HepG2 (cell line): ENCODE results near the gene GRID1. TPM values are rescaled to one million over a fixed set of nuclear protein-coding genes. Genes with fewer than 3 reads are reported as not detected.

Experiments
- ATAC-seq: fragments of 200-7000 bp; cut with Tn5 transposase; 3 replicates; pipeline ENCODE4 v1.9.1; 2020; ENCODE audit warnings: mild to moderate bottlenecking, moderate library complexity
- BruUV-seq: library from RNA; stranded (reverse); fragments of 400-500 nt; replicated peaks from 2 replicates; lab custom pipeline; 2021; lab: Mats Ljungman, UMichigan
- CTCF ChIA-PET: fragments of 300-600 bp; formaldehyde crosslinking; extraction: SDS; loops from one replicate; lab custom pipeline; 2021; ENCODE audit warnings: low total read pairs, inconsistent platforms, low intra/inter-chr PET ratio; lab: Yijun Ruan, JAX
- POLR2A ChIA-PET: fragments of 350-600 bp; sonication (Branson Sonifier 250); formaldehyde crosslinking; loops from one replicate; lab custom pipeline; 2020; ENCODE audit warnings: antibody characterized with exemption, inconsistent platforms; lab: Yijun Ruan, JAX
- DNase-seq: peaks from one replicate; pipeline ENCODE4 v3.0.0-alpha.2; 2015; ENCODE audit warnings: low spot score
- FAIRE-seq: peaks from 3 replicates; lab custom pipeline; 2011; peaks lifted over from hg19 to GRCh38; lab: Jason Lieb, UNC
- H2AFZ ChIP-seq: one replicate; pipeline ENCODE4 v1.6.1; 2011; ENCODE audit warnings: low read length, inconsistent platforms
- H3K27ac ChIP-seq: fragments of 300-600 bp; 3 replicates; pipeline ENCODE4 v1.8.0; 2011; ENCODE audit warnings: mixed run types, mild to moderate bottlenecking, mixed read lengths, low read length, inconsistent platforms; ENCODE audit not compliant: insufficient read depth; ENCODE audit errors: extremely low read length
- H3K27me3 ChIP-seq, 2 experiments: fragments of 200-600 bp in 1 of 2; 2 replicates in 1 of 2; 3 replicates in 1 of 2; pipeline versions ENCODE4 v1.6.0 to v1.8.0; 2011; ENCODE audit warnings: low read length in 2 of 2, mild to moderate bottlenecking in 2 of 2, moderate library complexity in 2 of 2, inconsistent platforms in 1 of 2; ENCODE audit not compliant: insufficient read depth in 2 of 2, control insufficient read depth in 1 of 2
- H3K36me3 ChIP-seq, 2 experiments: fragments of 200-600 bp in 1 of 2; replicated peaks in 1 of 2; 2 replicates in 1 of 2; 3 replicates in 1 of 2; pipeline versions ENCODE4 v1.5.1 to v1.8.0; 2011; ENCODE audit warnings: low read length in 2 of 2, inconsistent platforms in 1 of 2; ENCODE audit not compliant: insufficient read depth in 2 of 2, control insufficient read depth in 1 of 2
- H3K4me1 ChIP-seq: 2 replicates; pipeline ENCODE4 v1.5.1; 2012; ENCODE audit warnings: low read length, inconsistent platforms; ENCODE audit not compliant: insufficient read depth
- H3K4me2 ChIP-seq: 2 replicates; pipeline ENCODE4 v1.6.0; 2011; ENCODE audit warnings: low read depth, low read length, inconsistent platforms
- H3K4me3 ChIP-seq, 3 experiments: fragments of 200-600 bp in 1 of 3; sonication (generic), shearing (Covaris generic) in 1 of 3; replicated peaks in 1 of 3; 2 replicates each; pipeline ENCODE4 v1.5.1; 2011 to 2016; ENCODE audit warnings: low read length in 3 of 3, inconsistent platforms in 2 of 3, low read depth in 2 of 3, mild to moderate bottlenecking in 2 of 3, control low read depth in 1 of 3, mixed read lengths in 1 of 3; ENCODE audit not compliant: insufficient read depth in 1 of 3
- H3K79me2 ChIP-seq: one replicate; pipeline ENCODE4 v1.6.1; 2011; ENCODE audit warnings: low read length, inconsistent platforms; ENCODE audit not compliant: insufficient read depth
- H3K9ac ChIP-seq: 2 replicates; pipeline ENCODE4 v1.6.0; 2011; ENCODE audit warnings: mild to moderate bottlenecking, low read depth, low read length, inconsistent platforms; ENCODE audit not compliant: insufficient read depth
- H3K9me3 ChIP-seq: 2 replicates; pipeline ENCODE4 v1.5.1; 2012; ENCODE audit warnings: mild to moderate bottlenecking, low read length
- H4K20me1 ChIP-seq: 2 replicates; pipeline ENCODE4 v1.6.0; 2011; ENCODE audit warnings: inconsistent platforms, mild to moderate bottlenecking, low read length, moderate library complexity; ENCODE audit not compliant: insufficient read depth
- KDM2A ChIP-seq: sonication (generic); formaldehyde crosslinking; IDR thresholded peaks from 2 replicates; pipeline ENCODE4 v1.4.0; 2020; ENCODE audit warnings: low read depth, missing genetic modification reagents, borderline replicate concordance
- MLX ChIP-seq: IDR thresholded peaks from 2 replicates; pipeline ENCODE4 v1.6.1; 2016
- PCBP1 ChIP-seq: fragments of 200-400 bp; formaldehyde crosslinking; IDR thresholded peaks from 2 replicates; pipeline ENCODE4 v1.6.1; 2017; ENCODE audit warnings: mild to moderate bottlenecking, low read depth, low read length, borderline replicate concordance
- PHF20 ChIP-seq: sonication (generic); formaldehyde crosslinking; IDR thresholded peaks from 2 replicates; pipeline ENCODE4 v1.5.0; 2020; ENCODE audit warnings: mild to moderate bottlenecking, missing genetic modification reagents
- TFDP1 ChIP-seq: IDR thresholded peaks from 2 replicates; pipeline ENCODE4 v1.6.1; 2016; ENCODE audit warnings: missing compliant biosample characterization, missing genetic modification reagents, borderline replicate concordance
- ZNF550 ChIP-seq: sonication (generic); formaldehyde crosslinking; IDR thresholded peaks from 2 replicates; pipeline ENCODE4 v1.4.0; 2020; ENCODE audit warnings: mild to moderate bottlenecking, missing genetic modification reagents, borderline replicate concordance
- ZNF761 ChIP-seq: sonication (generic); formaldehyde crosslinking; conservative IDR thresholded peaks from 2 replicates; pipeline ENCODE4 v1.4.0; 2020; ENCODE audit warnings: mild to moderate bottlenecking, missing genetic modification reagents
- WGBS: methylation state at CpG from one replicate; pipeline ENCODE4 v1.1.6; 2017; ENCODE audit warnings: low lambda C conversion rate; 5-methylcytosine and 5-hydroxymethylcytosine counted together
- in situ Hi-C: cut with HindIII; loops from 2 replicates; pipeline ENCODE4 v1.10.0; 2017; ENCODE audit warnings: low pct_unique_long_range_greater_than_20kb; ENCODE audit not compliant: extremely low pct_ligation_motif_present
- intact Hi-C: fragments of 100-400 bp; cut with micrococcal nuclease; formaldehyde crosslinking; loops from one replicate; pipeline ENCODE4 v1.10.0; 2022; ENCODE audit not compliant: unreplicated experiment
- polyA plus RNA-seq, 8 experiments: library from polyadenylated mRNA; depleted of rRNA in 3 of 8; stranded (reverse) in 7 of 8; unstranded in 1 of 8; fragments of >200 nt; fragmentation: Illumina TruSeq in 4 of 8; extraction: Trizol in 4 of 8; gene quantifications; 2 replicates each; pipeline versions ENCODE4 v1.2.1 to v1.2.3, GENCODE V29; 2011 to 2016; ENCODE audit warnings: low read depth in 4 of 8, missing spikeins in 1 of 8, mixed read lengths in 1 of 8; ENCODE audit not compliant: insufficient read depth in 1 of 8
- total RNA-seq, 5 experiments: library from RNA; depleted of rRNA; stranded (reverse); fragments of >200 nt; fragmentation: Illumina TruSeq; extraction: Trizol; gene quantifications; 2 replicates each; pipeline ENCODE4 v1.2.3, GENCODE V29; 2016; ENCODE audit warnings: low read depth in 1 of 5
- TF ChIP-seq, protein P1 (sequence below): sonication (generic); formaldehyde crosslinking; conservative IDR thresholded peaks from 2 replicates; pipeline ENCODE4 v1.4.0; 2020; ENCODE audit warnings: mild to moderate bottlenecking, missing genetic modification reagents, moderate library complexity

GRID1 gene
- total and polyA plus RNA-seq, 2 of the 13 experiments (the other 11 are each of a cell fraction or from before 2014, with no cell fraction given) = 0.05 TPM; not detected in 1

- in situ Hi-C loops = loop anchor here (5.0 to 10.0 kb wide), 2 partner anchors 112 to 200 kb away; no protein-coding TSS in a partner anchor
- Histone ChIP-seq H3K9ac (no peak overlapping the region), H4K20me1 (no peaks in the 10 kb centered on the region), H3K36me3 (no peaks in the 10 kb centered on the region), H3K4me2 (peak overlapping the region; percentile 15; the same call in 1 of the 2 replicates), H3K4me3 (no peak overlapping the region), H3K9me3 (no peaks in the 10 kb centered on the region), H3K27me3 (peaks cover 8 to 51% of the 10 kb centered on the region in 2 experiments), H2AFZ (no peak overlapping the region), H3K27ac (no peak overlapping the region), H3K4me1 (no peaks in the 10 kb centered on the region), H3K79me2 (no peaks in the 10 kb centered on the region)
- ChIA-PET POLR2A (no interaction called here), CTCF (interaction anchor here (0.6 to 2.5 kb wide), 4 partner anchors 28 to 382 kb away, joined by 3 to 26 read pairs (median 5); no protein-coding TSS in a partner anchor)
- no TSS peak for BruUV-seq
- FAIRE-seq (no peak), DNase-seq (peak; percentile 45), ATAC-seq (peak; percentile 97)
- intact Hi-C loops = loop anchor here (2.0 to 5.0 kb wide), 5 partner anchors 28 to 1595 kb away; no protein-coding TSS in a partner anchor
- WGBS = 49% methylated on average over 28 of the region's 68 CpGs
- no peak for TF ChIP-seq MLX (CRISPR knock-in tag)
- peak; percentile 42; the same call in 1 of the 2 replicates for TF ChIP-seq ZNF761 (CRISPR knock-in tag)
- TF ChIP-seq PCBP1 = 0 out of 2 replicates have a peak, but pooled peaks have one; percentile 50
- TF ChIP-seq ZNF550 = no peak
- TF ChIP-seq PHF20 (CRISPR knock-in tag) = no peak
- peak; percentile 54; the same call in 1 of the 2 replicates for TF ChIP-seq TFDP1 (CRISPR knock-in tag)
- TF ChIP-seq, protein P1, sequence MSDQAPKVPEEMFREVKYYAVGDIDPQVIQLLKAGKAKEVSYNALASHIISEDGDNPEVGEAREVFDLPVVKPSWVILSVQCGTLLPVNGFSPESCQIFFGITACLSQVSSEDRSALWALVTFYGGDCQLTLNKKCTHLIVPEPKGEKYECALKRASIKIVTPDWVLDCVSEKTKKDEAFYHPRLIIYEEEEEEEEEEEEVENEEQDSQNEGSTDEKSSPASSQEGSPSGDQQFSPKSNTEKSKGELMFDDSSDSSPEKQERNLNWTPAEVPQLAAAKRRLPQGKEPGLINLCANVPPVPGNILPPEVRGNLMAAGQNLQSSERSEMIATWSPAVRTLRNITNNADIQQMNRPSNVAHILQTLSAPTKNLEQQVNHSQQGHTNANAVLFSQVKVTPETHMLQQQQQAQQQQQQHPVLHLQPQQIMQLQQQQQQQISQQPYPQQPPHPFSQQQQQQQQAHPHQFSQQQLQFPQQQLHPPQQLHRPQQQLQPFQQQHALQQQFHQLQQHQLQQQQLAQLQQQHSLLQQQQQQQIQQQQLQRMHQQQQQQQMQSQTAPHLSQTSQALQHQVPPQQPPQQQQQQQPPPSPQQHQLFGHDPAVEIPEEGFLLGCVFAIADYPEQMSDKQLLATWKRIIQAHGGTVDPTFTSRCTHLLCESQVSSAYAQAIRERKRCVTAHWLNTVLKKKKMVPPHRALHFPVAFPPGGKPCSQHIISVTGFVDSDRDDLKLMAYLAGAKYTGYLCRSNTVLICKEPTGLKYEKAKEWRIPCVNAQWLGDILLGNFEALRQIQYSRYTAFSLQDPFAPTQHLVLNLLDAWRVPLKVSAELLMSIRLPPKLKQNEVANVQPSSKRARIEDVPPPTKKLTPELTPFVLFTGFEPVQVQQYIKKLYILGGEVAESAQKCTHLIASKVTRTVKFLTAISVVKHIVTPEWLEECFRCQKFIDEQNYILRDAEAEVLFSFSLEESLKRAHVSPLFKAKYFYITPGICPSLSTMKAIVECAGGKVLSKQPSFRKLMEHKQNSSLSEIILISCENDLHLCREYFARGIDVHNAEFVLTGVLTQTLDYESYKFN (CRISPR knock-in tag) = no peak
- TF ChIP-seq KDM2A (CRISPR knock-in tag) = peak; percentile 68; the same call in 1 of the 2 replicates
Observed at GRCh38 chr10:86376852-86377796, 10.5 kb upstream of the GRID1 start.
